BLaER1 (cell line): ENCODE data around the gene NOX4.

Source experiments
- H3K27ac ChIP-seq: shearing (Covaris generic); formaldehyde crosslinking; 2 replicates; pipeline ENCODE4 v1.8.1; 2022
- H3K27me3 ChIP-seq: shearing (Covaris generic); formaldehyde crosslinking; 2 replicates; pipeline ENCODE4 v1.8.1; 2022
- H3K36me3 ChIP-seq: shearing (Covaris generic); formaldehyde crosslinking; 2 replicates; pipeline ENCODE4 v1.8.1; 2022
- H3K4me1 ChIP-seq: shearing (Covaris generic); formaldehyde crosslinking; 2 replicates; pipeline ENCODE4 v1.8.1; 2022
- H3K4me2 ChIP-seq: shearing (Covaris generic); formaldehyde crosslinking; 2 replicates; pipeline ENCODE4 v1.8.1; 2022
- H3K4me3 ChIP-seq: shearing (Covaris generic); formaldehyde crosslinking; 2 replicates; pipeline ENCODE4 v1.8.1; 2022
- H3K9ac ChIP-seq: shearing (Covaris generic); formaldehyde crosslinking; 2 replicates; pipeline ENCODE4 v1.8.1; 2022
- H3K9me3 ChIP-seq: shearing (Covaris generic); formaldehyde crosslinking; 2 replicates; pipeline ENCODE4 v1.8.1; 2022
- H4K20me1 ChIP-seq: shearing (Covaris generic); formaldehyde crosslinking; 2 replicates; pipeline ENCODE4 v1.8.1; 2022
- Cebpa-rat ChIP-seq: shearing (Covaris generic); IDR thresholded peaks from 2 replicates; pipeline ENCODE4 v1.8.1; 2022

NOX4 gene

GRCh38 chr11:89279176-89279575, 212.0 kb downstream of the NOX4 start:
- Histone ChIP-seq H3K4me3 (no peak overlapping the region), H3K9ac (no peak overlapping the region), H3K27ac (no peak overlapping the region), H3K4me2 (no peak overlapping the region), H3K9me3 (no peaks in the 10 kb centered on the region), H3K27me3 (no peaks in the 10 kb centered on the region), H3K4me1 (no peaks in the 10 kb centered on the region), H3K36me3 (no peaks in the 10 kb centered on the region), H4K20me1 (no peaks in the 10 kb centered on the region)
- TF ChIP-seq Cebpa-rat: no peak

- no peak overlapping the region for H3K9ac ChIP-seq
- no peaks in the 10 kb centered on the region for H3K36me3 ChIP-seq
- H3K27me3 ChIP-seq: no peaks in the 10 kb centered on the region
- no peaks in the 10 kb centered on the region for H3K4me1 ChIP-seq
- H3K9me3 ChIP-seq: no peaks in the 10 kb centered on the region
- H3K4me3 ChIP-seq: no peak overlapping the region
- TF ChIP-seq Cebpa-rat: no peak
- no peak overlapping the region for H3K4me2 ChIP-seq
- H3K27ac ChIP-seq: no peak overlapping the region
- no peaks in the 10 kb centered on the region for H4K20me1 ChIP-seq
These were observed 215.2 kb downstream of the NOX4 start for GRCh38 chr11:89275966-89276365.
